ENCODE results near the gene KLHL10.

The KLHL10 gene

DNA sequence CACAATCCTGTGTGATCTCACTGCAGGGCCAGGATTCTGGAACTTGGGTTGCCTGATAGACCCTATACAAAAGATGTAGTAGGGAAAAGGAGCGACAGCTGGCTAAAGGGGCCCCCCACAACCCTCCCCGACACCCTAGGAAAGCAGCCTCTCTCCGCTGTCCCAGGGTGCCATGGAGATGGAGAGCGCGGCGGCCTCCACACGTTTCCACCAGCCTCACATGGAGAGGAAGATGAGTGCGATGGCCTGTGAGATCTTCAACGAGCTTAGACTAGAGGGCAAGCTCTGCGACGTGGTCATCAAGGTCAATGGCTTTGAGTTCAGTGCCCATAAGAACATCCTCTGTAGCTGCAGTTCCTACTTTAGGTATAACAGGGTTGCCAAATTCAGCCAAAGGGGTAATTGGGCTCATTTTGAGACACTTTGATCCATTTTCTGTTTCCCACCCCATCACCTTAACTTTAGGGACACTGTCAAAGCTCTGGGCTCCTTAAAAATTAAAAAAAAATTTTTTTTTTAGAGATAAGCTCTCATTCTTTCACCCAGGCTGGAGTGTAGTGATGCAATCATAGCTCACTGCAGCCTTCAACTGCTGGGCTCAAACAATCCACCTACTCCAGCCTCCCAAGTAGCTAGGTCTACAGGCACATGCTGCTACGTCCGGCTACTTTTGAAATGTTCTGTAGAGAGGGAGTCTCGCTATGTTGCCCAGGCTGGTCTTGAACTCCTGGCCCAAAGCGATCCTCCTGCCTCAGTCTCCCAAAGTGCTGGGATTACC is at the start of gene KLHL10:
TSS of gene KLHL10 (plus strand) at position 65 of the 778 bp plus-strand sequence. CDS start at position 173, 108 bp downstream.
- DNase-seq (ENCODE audit: low spot score), result no peak

DNA sequence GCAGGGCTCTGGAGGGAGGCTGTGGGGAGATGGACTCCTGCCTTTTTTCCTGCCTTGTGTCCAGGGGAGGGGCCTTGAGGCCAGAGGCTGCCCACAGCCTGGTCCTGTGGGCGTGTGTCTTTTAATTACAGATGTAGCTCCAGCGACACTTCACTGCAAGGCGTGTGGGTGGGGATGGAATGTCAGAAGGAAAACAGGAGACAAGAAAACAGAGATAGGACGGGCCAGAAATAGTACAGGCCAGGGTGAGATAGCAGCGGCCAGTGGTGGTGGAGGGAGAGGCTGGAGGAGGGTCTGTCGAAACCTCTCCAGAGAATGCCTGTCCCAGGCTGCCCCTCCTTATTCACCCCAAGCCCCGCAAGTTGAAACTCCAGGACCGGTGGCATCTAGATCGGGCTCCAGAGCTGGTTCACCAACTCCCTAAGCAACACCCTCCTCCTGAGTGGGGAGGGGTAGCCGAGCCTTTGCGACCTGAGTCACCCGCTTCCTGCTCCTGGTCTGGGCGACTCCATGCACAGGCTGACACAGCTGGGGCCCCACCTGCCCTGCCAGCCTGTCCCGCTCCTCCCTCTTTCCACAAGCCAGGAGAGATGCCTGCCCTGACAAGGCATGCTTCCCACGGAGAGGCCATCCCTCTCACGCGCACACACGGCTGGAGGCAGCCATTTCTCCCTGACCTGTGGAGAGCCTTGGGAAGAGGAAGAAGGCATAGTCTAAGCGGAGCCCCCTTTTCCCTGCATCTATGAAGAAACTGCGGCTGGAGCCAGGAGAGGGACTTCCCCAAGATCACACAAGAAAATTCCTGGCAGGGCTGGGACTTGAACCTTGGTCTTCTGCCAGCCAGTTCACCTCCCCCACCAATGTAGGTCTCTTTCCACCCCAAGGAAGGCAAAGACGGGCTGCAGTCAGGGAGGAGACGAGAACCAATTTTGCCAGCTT is 44.5 kb upstream of the KLHL10 start:
- DNase-seq (ENCODE audit: low spot score), result peak; percentile 66

DNA sequence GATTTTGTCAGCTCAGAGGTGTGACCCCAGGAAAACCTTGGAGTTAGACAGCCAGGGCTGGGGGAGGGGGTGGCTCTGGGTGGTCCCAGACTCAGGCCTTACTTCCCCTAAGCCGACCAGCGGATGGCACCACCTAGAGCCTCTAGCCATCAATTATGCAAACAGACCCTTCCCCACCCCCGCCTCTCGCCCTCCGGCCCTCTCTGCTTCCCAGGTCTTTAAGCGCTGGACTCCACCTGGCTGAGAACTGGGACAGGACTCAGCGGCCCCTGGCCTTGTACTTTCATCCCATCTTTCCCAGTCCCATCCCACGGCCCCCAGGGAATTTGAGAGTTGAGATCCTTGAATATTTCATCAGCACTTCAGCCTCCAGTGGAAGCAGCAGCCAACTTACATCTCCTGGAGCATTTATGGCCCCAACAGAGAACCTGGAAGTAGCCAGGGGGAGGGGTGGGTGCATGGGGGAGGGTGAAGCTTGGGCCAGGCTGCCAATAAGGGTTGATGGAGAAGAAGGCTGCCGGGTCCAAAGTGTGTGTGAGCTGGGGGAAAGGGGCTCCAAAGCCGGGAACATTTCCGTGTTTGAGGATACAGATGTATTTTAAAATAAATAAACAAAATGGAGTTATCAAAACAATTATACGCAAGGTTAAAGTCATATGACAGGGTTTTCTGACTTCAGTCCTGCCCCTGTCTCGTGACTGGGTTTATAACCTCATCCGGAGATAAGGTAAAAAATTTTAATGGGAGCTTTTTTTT is 43.7 kb upstream of the KLHL10 start:
- DNase-seq (ENCODE audit: low spot score), result peak; percentile 41

DNA sequence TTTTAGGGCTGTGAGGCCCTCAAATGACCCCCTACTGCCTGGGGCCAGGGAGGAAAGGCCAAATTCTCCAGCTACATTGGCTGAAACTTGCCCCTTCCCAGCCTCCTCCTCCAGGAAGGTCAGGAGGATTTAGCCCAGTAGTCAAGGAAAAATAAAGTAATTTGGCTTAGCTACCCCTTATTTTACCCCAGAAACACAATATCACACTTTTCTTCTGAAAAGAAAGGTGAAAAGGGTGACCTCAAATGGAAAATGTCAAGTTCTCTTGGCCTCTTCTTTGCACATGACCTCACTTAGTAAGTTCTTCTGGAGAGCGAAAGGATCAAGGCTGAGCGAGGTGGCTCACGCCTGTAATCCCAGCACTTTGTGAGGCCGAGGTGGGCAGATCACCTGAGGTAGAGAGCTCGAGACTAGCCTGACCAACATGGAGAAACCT is 43.1 kb upstream of the KLHL10 start:
- no peak for DNase-seq (ENCODE audit: low spot score)

DNA sequence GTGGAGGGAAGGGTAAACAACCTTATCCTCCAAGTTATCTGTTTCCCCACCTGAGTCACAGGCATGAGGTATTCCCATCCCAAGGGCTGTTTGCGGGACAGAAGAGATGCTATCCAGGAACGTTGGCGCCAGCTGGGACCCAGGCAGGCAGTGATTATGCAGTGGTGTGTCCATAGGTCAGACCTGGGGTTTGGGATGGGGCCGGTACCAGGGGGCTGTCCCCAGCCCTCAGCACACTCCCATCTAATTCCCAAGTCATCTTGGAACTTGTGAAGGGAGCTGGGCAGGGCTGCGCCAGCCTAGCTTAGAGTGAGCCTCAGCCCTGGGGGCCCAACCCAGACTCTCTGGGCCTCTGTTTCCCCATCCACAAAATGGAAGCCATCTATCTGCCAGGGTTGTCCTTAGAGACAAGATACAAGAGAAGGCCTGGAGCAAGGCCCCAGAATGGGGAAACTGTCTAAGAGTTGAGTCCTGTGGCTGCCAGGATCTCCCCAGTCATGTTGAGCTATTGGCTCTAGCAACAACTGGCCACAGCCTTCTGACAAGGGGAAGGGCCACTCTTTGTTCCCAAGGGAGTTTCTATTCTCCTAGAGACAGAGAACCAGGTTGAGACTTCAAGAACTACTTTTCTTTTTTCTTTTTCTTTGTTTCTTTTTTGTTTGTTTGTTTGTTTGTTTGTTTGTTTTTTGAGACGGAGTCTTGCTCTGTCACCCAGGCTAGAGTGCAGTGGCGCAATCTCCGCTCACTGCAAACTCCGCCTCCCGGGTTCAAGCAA is 41.3 kb upstream of the KLHL10 start:
- no peak for DNase-seq (ENCODE audit: low spot score)

DNA sequence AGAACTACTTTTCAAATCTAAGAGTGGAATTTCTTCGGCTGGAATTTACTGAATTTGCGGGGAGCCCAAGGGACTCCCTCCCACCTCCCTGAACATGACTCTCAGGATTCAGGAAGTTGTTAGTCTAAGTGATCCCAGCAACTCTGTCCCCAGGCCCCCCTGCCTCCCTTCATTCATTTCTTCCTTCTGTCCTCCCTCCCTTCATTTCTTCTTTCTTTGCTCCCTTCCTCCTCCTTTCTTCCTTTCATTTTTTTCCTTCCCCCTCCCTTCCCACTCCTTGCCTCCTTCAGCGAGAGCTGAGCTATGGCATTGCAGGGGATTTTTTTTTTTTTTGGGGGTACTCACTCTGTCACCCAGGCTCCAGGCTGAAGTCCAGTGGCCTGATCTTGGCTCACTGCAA is 40.2 kb upstream of the KLHL10 start:
- no peak for DNase-seq (ENCODE audit: low spot score)

DNA sequence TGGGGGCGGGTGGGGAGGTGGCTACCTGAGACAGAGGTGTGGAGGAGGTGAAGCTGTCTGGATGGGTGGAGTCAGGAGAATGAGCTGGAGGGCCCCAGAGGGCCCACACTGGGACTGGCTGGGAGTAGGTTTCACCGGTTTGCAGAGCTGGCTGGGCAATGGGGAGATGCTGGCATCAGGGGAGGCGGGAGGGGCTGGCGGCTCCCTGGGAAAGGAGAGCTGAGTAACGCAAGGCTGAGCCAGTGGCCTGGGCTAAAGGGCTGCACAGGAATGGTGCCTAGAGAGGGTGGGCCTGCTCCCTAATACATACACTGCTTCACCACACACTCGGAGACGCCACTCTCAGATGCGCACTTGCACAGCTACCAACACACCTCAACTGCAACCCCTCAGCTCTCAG is 38.3 kb upstream of the KLHL10 start:
- no peak for DNase-seq (ENCODE audit: low spot score)

DNA sequence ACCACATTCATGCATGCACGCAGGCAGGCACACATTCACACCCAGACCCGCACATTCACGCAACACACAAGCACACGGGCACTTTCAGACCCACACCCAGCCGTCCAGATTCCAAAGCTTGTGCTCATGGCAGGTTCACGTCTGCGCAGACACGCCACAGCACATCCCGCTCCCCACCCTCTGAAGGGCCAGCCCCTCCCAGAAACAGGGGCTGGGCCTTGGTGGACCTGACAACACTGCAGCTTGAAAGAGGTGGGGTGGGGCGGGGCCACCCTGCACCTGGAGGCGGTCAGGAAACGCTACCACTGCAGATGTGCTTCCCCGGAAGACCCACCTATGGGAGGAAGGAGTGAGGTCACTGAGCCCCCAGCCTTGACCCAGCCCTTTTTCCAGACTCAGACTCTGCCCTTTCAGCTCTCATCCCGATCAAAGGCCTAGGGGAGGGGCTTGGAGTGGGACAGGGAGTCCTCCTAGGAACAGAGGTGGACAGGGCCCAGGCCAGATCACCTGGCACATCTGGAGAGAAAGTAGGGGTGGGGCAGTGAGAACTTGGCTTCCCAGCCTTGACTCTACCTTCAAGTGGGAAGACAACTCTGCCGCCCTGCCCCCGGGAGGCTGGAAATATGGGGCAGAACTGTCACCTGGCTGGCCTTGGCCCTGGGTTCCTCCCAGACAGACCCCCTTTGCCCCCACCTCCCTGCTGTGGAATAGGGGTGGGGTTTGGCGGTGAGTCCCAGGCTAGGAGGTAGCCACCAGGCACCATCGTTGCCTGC is 36.8 kb upstream of the KLHL10 start:
- DNase-seq (ENCODE audit: low spot score), result no peak

DNA sequence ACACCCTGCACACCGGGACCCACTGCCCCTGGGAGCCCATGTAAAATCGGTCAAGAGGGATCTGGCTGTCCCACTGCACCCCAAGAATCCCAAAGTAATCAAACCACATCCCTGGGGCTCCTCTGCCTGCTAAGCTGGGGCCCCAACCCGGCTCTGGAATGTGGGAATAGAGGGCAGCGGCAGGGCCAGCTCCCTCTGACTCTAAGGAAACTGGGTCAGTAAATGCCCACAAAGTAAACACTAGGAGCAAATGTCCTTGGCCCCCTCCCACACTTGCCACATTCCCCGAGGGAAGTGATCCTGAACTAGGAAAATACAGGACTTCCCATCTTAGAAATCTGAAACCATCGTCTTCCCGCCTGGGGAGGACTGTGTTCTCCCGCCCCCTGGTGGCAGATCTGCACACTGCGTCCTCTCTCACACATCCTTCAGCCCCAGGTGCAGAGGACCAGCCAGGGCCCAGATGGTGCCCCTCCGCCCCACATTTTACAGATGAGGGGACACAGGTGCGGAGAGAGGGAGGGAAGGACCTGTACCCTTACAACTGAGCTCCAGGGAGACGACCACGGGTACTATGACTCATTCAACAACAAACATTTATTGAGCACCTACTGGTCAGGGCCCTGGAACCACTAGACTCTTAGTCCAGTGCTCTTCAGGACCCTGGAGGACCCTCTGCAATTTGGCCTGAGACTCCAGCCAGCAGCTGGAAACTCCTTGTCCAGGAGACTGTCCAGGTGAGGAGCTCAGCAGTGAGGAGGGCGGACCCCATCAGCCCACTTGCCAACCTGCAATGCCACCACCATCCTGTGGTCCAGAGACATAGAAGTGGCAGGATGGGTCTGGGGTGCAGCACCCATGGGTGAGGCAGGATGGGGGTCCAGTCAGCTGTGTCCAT is 36.0 kb upstream of the KLHL10 start:
- DNase-seq (ENCODE audit: low spot score), result peak; percentile 84

DNA sequence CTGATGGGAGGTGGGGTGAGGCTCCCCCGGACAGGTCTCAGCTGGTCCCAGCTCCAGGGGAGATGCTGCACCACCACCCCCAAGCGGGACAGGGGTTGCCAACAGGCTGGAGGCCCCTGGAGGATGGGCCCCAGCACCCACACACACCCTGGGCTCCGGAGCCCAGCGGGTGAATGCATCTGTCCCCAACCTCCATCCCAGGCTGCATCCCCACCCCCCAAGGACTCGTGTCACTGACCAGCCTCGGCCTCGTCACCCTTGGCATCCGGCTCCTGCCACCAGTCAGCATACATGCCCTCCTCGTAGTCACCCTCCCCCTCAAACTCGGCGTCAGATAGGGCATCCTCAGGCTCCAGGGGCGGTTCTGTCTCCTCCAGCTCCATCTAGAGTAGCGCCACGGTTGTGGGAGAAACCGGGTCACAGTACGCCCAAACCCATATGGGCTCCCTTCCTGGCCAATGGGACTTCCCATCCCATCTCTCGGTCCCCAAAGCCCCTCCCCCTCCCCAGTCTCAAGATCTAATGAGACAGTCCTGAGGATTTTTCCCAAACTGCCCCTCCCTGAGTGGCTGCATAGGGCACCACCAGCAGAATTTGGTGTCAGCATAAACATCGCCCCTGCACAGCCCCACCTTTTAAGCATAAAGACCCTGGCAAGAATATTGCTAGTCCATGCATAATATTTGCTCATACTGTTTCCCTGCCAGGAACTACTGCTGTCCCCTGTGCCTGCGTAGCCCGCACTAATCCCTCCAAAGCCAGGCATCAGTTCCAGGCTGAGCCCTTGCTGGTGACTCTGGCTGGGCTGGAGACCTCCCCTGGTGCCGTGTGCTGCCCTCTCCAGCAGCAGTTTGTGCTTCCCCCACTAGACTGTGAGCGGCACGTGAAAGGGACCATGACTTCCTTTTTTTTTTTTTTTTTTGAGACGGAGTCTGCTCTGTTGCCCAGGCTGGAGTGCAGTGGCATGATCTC is 34.3 kb upstream of the KLHL10 start:
- no peak for DNase-seq (ENCODE audit: low spot score)

DNA sequence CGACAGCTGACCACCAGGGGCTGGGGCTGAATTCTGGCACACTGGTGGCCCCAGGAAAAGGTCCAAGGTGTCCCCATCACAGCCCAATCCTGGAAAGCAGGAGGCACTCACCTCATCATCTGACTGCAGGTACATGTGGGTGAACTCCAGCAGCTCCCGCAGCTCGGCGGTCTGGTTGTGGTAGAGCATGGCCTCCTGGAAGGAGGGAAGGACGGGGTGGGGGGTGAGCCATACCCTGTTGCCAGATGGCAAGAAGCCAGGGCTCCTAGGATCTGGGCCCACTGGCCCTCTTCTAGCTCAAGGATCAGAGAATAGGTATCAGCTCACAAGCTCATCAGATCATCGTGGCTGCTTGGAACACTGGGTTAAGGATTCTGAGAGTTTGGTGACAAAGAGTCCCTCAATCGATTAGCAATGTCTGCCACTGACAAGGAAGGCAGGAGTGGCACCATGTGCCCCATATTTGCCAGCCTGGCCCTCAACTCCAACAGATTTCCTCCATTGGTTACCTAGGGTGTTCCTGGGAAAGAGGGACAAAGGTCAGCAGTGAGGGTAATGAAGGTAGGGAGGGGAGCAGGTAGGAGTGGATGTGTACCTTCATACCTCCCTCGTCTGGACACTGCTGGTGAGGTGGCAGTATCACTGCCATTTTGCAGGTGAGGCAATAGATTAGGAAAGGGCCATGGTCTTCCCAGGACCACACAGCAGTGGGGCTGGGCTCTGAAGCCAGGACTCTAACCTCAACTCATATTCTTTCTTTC is 30.8 kb upstream of the KLHL10 start:
- no peak for DNase-seq (ENCODE audit: low spot score)

DNA sequence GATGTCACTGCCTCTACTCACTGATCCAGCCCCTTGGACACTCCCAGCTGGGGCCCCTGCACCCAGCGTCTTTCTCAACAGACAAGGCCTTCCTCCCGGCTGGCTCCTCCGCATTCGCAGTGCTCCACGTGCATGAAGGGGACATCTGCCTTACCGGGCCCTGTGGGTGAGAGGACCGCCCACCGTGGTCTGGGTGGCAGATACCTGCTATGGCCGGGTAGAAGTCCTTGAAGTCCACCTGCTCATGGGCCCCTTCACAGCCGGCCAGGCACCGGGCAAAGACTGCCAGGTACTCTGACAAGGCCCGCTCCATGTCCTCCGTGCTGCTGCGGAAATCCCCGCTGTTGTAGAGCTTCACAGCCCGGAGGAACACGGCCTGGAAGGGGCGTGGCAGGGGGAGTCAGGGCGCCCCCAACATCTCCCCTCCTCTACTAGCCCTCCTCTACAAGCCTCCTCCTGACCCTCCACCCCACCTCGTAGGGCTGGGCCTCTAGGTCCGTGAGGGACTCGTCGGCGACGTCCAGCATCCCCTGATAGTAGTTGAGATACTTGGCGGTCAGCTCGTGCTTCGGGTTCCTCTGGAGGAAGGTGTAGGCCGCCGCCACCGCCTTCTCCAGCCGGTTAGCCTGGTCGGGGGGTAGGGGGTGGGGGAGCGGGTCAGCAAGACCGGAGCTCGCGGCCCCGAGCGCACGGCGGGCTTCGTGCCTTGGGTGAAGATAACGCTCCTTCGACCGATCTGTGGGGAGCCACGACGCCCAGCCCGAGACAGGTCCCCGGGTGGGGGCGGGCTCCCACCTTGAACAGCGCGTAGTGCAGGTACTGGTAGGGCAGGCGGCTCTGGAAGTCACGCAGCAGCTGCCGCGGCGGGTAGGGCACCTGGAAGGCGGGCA is 26.7 kb upstream of the KLHL10 start:
- peak; percentile 31 for DNase-seq (ENCODE audit: low spot score)

DNA sequence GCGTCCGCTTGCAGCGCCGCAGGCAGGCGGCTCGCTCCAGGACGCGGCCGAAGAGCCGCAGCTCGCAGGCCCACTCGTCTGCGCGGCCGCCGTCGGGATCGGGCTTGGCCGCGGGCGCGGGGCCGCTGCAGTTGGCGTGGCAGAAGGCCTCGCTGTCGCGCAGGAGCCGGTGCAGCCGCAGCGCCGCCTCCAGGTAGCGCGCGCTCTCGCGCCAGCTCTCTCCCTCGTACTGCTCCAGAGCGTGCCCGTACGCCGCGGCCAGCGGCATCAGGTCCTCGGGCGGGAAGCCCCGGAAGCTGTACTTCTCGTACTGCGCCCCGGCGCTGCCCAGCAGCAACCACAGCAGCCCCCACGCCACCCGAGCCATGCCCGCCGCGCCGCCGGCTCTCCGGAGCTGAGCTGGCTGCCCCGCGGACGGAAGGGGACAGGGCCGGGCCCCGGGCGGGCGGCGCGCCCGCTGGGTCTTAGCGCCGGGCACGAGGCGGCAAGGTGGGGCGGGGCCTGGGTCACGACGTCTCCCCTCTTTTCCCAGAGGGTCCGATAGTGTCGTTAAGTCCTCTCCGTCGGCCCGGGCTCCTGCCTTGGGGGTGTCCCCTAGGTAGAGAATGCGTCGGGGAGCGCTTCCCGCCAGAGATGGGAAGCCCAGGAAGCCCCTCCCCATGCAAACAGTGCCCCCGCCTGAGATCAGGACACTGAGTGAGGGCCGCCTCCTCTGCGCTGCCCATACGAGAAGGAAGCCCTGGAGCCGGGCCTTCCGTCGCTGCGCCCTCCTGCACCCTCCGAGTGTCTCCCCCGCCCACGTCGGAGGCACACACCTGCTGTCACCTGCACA is 25.9 kb upstream of the KLHL10 start, which contains the start of gene P3H4:
TSS of gene P3H4 (minus strand) at position 401 of the 832 bp plus-strand sequence. CDS start at position 367, 34 bp downstream.
- DNase-seq (ENCODE audit: low spot score), result peak; percentile 88

DNA sequence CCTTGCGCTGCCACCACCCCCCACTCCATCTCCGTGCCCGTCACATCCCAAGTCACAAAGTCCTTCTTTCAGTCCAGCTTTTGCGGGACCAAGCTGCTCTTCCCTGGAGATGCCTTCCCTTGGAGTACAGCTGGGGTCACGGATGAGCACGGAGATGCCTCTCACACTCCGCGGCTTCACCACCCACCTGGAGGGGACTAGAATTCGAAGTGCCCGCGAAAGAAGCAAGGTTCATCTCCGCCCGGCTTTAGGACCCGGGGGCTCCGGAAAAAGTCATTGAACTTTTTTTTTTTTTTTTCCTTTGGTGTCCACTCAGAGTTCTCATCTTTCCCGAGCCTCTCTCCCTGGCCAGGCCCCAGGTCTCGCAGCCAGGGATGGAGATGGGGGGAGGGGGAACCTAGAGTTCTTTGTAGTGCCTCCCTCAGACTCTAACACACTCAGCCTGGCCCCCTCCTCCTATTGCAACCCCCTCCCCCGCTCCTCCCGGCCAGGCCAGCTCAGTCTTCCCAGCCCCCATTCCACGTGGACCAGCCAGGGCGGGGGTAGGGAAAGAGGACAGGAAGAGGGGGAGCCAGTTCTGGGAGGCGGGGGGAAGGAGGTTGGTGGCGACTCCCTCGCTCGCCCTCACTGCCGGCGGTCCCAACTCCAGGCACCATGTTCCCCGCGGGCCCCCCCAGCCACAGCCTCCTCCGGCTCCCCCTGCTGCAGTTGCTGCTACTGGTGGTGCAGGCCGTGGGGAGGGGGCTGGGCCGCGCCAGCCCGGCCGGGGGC is 25.1 kb upstream of the KLHL10 start, which contains the start of gene FKBP10:
TSS of gene FKBP10 (plus strand) at position 624 of the 771 bp plus-strand sequence. CDS start at position 655, 31 bp downstream.
- DNase-seq (ENCODE audit: low spot score), result peak; percentile 97
